Uterus (tissue), 2 donors: Measurements from ENCODE around the gene MORN3.

ENCODE experiments used
- CTCF ChIP-seq, 4 experiments: fragments of 200-600 bp in 2 of 4; fragments of 450-650 bp in 2 of 4; sonication (generic) in 2 of 4; IDR thresholded peaks; one replicate each; pipeline ENCODE4 v1.5.1; 2016 to 2019; ENCODE audit warnings: antibody characterized with exemption in 4 of 4, mild to moderate bottlenecking in 2 of 4, moderate library complexity in 1 of 4
- POLR2A ChIP-seq, 2 donors: fragments of 450-650 bp; IDR thresholded peaks; one replicate each; pipeline ENCODE4 v1.6.1; 2016; ENCODE audit warnings: antibody characterized with exemption in 2 of 2, mild to moderate bottlenecking in 1 of 2, moderate library complexity in 1 of 2

GRCh38 chr12:121620333-121620891 lies 49.0 kb downstream of the MORN3 start:
- TF ChIP-seq CTCF (IDR thresholded peaks at IDR 0.05) (no peak), POLR2A (IDR thresholded peaks at IDR 0.05) (no peak)
